Astrocyte (in vitro differentiated cells and primary cell): ENCODE measurements around the gene C5orf15. TPM values are rescaled to one million over a fixed set of nuclear protein-coding genes. Genes with fewer than 3 reads are reported as not detected.
A peak's percentile ranks its signal among the peaks of the same experiment; 100 is the strongest.

Experiments used
- DNase-seq: peaks from one replicate; pipeline ENCODE4 v3.0.0-alpha.2; 2010; ENCODE audit warnings: low read depth
- FAIRE-seq: peaks from 2 replicates; lab custom pipeline; 2011; peaks lifted over from hg19 to GRCh38; lab: Jason Lieb, UNC
- H2AFZ ChIP-seq: 2 replicates; pipeline ENCODE4 v1.6.0; 2012; ENCODE audit warnings: low read depth, low read length, inconsistent platforms
- H3K27ac ChIP-seq: 2 replicates; pipeline ENCODE4 v1.5.1; 2011; ENCODE audit warnings: low read depth, low read length, inconsistent platforms
- H3K27me3 ChIP-seq: 2 replicates; pipeline ENCODE4 v1.6.0; 2011; ENCODE audit warnings: low read length, inconsistent platforms; ENCODE audit not compliant: insufficient read depth
- H3K36me3 ChIP-seq: 2 replicates; pipeline ENCODE4 v1.5.1; 2011; ENCODE audit warnings: low read length, inconsistent platforms; ENCODE audit not compliant: insufficient read depth
- H3K4me1 ChIP-seq: 2 replicates; pipeline ENCODE4 v1.5.1; 2011; ENCODE audit warnings: low read length, inconsistent platforms; ENCODE audit not compliant: insufficient read depth
- H3K4me2 ChIP-seq: 2 replicates; pipeline ENCODE4 v1.6.0; 2012; ENCODE audit warnings: low read length, inconsistent platforms
- H3K4me3 ChIP-seq: 2 replicates; pipeline ENCODE4 v1.5.1; 2011; ENCODE audit warnings: low read depth, mild to moderate bottlenecking, low read length, inconsistent platforms; ENCODE audit not compliant: insufficient read depth
- H3K79me2 ChIP-seq: 2 replicates; pipeline ENCODE4 v1.6.0; 2012; ENCODE audit warnings: mild to moderate bottlenecking, low read length, inconsistent platforms; ENCODE audit not compliant: insufficient read depth
- H3K9ac ChIP-seq: 2 replicates; pipeline ENCODE4 v1.6.0; 2012; ENCODE audit warnings: mild to moderate bottlenecking, low read length, inconsistent platforms
- H3K9me3 ChIP-seq: 2 replicates; pipeline ENCODE4 v1.5.1; 2012; ENCODE audit warnings: low read depth, mild to moderate bottlenecking, low read length, inconsistent platforms; ENCODE audit not compliant: insufficient read depth
- H4K20me1 ChIP-seq: 2 replicates; pipeline ENCODE4 v1.6.0; 2012; ENCODE audit warnings: low read length, inconsistent platforms; ENCODE audit not compliant: insufficient read depth
- H3K27ac Mint-ChIP-seq: one replicate; pipeline ENCODE4 v1.8.0; 2021; ENCODE audit warnings: mild to moderate bottlenecking, mixed read lengths; ENCODE audit not compliant: unreplicated experiment
- H3K27me3 Mint-ChIP-seq: one replicate; pipeline ENCODE4 v1.8.0; 2021; ENCODE audit warnings: low read depth, mixed read lengths; ENCODE audit not compliant: unreplicated experiment
- H3K36me3 Mint-ChIP-seq: one replicate; pipeline ENCODE4 v1.8.0; 2021; ENCODE audit warnings: low read depth, mixed read lengths; ENCODE audit not compliant: unreplicated experiment
- H3K4me1 Mint-ChIP-seq: one replicate; pipeline ENCODE4 v1.8.0; 2021; ENCODE audit warnings: low read depth, mixed read lengths; ENCODE audit not compliant: unreplicated experiment
- H3K4me3 Mint-ChIP-seq: one replicate; pipeline ENCODE4 v1.8.0; 2021; ENCODE audit warnings: mild to moderate bottlenecking, moderate library complexity, mixed read lengths; ENCODE audit not compliant: unreplicated experiment
- H3K9me3 Mint-ChIP-seq: one replicate; pipeline ENCODE4 v1.8.0; 2021; ENCODE audit warnings: mild to moderate bottlenecking, mixed read lengths; ENCODE audit not compliant: unreplicated experiment
- CTCF ChIP-seq: IDR thresholded peaks from 2 replicates; pipeline ENCODE4 v1.5.1; 2011; ENCODE audit warnings: low read depth, mild to moderate bottlenecking, inconsistent platforms, low read length, moderate library complexity; ENCODE audit not compliant: insufficient read depth
- EZH2 ChIP-seq: IDR thresholded peaks from 2 replicates; pipeline ENCODE4 v1.6.1; 2012; ENCODE audit warnings: mild to moderate bottlenecking, low read length, inconsistent platforms; ENCODE audit not compliant: insufficient read depth
- total RNA-seq: library from RNA; stranded (reverse); gene quantifications from 2 replicates; pipeline ENCODE4 v1.2.1, GENCODE V29; 2021

The C5orf15 gene
- total RNA-seq, 1 donor from 2014 or later, result 88.8 TPM

DNA sequence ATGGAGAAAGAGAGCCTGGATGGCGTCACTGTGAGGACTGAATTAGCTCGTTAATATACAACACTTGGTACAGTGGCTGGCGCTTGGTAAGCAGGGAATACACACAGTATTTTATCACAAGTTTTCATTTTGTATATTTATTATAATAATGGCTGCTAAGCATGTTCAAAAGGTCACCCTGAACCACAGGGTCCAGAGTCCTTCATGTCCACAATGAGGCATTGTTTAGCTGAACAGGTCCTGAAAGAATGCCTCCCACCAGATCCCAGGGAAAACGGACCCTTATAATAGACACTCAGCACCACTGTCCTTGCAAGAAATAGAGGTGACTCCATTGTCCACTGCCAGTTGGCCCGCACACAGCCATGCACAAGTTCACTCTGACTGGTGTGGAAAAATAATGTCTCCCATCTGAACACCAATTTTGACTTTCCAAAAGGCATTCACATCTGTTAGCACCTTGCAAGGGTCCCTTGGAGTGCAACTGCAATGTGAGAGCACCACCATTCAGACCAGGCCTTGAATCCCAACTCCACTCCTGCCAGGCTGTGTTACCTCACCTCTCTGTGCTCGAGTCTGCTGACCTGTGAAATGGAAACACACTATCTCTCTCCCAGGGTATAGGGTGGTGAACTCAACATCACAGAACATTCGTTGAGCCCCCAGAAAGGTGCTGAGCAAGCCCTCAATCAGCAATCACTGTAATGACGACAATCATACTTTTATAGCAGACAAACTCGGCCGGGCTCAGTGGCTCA is 32.5 kb upstream of the C5orf15 start:
- FAIRE-seq (no peak), DNase-seq (no peak)
- Mint-ChIP-seq H3K4me3 (peak overlapping the region; percentile 28), H3K36me3 (peaks cover 11% of the 10 kb centered on the region), H3K27me3 (no peaks in the 10 kb centered on the region), H3K27ac (no peak overlapping the region), H3K4me1 (peaks cover 32% of the 10 kb centered on the region), H3K9me3 (no peaks in the 10 kb centered on the region)
- no peak overlapping the region for H3K27ac ChIP-seq
- TF ChIP-seq CTCF, result no peak
- peaks cover 91% of the 10 kb centered on the region for H3K79me2 ChIP-seq
- peak overlapping the region; percentile 10 for H3K4me2 ChIP-seq
- peaks cover 79% of the 10 kb centered on the region for H4K20me1 ChIP-seq
- peaks cover 26% of the 10 kb centered on the region for H3K4me1 ChIP-seq
- H3K27me3 ChIP-seq, result no peaks in the 10 kb centered on the region
- H3K9ac ChIP-seq, result no peak overlapping the region
- H3K4me3 ChIP-seq, result no peak overlapping the region
- H3K9me3 ChIP-seq, result no peaks in the 10 kb centered on the region
- H2AFZ ChIP-seq, result no peak overlapping the region
- peaks cover 4% of the 10 kb centered on the region for H3K36me3 ChIP-seq

GRCh38 chr5:134000091-134000511 is 31.7 kb upstream of the C5orf15 start:
- TF ChIP-seq EZH2 (no peak), CTCF (no peak)
- Histone ChIP-seq H3K4me1 (peaks cover 22% of the 10 kb centered on the region), H3K4me3 (no peak overlapping the region), H2AFZ (no peak overlapping the region), H3K36me3 (peaks cover 4% of the 10 kb centered on the region), H3K4me2 (no peak overlapping the region), H3K9me3 (no peaks in the 10 kb centered on the region), H4K20me1 (peaks cover 87% of the 10 kb centered on the region), H3K9ac (no peak overlapping the region), H3K27me3 (no peaks in the 10 kb centered on the region), H3K79me2 (peaks cover 93% of the 10 kb centered on the region), H3K27ac (no peak overlapping the region)
- peaks cover 37% of the 10 kb centered on the region for H3K4me1 Mint-ChIP-seq
- H3K27ac Mint-ChIP-seq, result no peak overlapping the region
- DNase-seq (no peak), FAIRE-seq (no peak)
- H3K27me3 Mint-ChIP-seq, result no peaks in the 10 kb centered on the region
- H3K4me3 Mint-ChIP-seq, result no peak overlapping the region
- H3K9me3 Mint-ChIP-seq, result no peaks in the 10 kb centered on the region
- peaks cover 8% of the 10 kb centered on the region for H3K36me3 Mint-ChIP-seq

DNA sequence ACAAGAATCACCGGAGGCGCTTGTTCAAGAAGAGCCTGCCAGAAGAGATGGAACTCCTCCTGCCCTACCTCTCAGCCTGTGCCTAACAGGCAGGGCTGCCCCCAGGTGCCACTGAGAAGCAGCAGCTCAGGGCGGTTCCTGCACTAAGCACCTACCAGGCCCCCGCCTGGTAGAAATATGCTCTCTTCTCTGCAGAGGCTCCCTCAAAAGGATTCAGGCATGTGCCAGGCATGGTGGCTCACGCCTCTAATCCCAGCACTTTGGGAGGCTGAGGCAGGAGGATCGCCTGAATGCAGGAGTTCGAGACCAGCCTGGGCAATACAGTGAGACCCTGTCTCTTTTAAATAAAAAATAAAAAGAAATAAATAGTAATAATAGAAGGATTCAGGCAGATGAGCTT is 30.4 kb upstream of the C5orf15 start:
- Histone ChIP-seq H3K4me3 (no peak overlapping the region), H3K27ac (no peak overlapping the region), H2AFZ (no peak overlapping the region), H3K9ac (no peak overlapping the region), H4K20me1 (peaks cover 99% of the 10 kb centered on the region), H3K79me2 (peaks cover 100% of the 10 kb centered on the region), H3K9me3 (no peaks in the 10 kb centered on the region), H3K27me3 (no peaks in the 10 kb centered on the region), H3K4me2 (no peak overlapping the region), H3K36me3 (peaks cover 4% of the 10 kb centered on the region), H3K4me1 (peaks cover 28% of the 10 kb centered on the region)
- no peak for FAIRE-seq
- peaks cover 49% of the 10 kb centered on the region for H3K4me1 Mint-ChIP-seq
- TF ChIP-seq CTCF (no peak), EZH2 (no peak)
- DNase-seq, result no peak
- no peaks in the 10 kb centered on the region for H3K9me3 Mint-ChIP-seq
- H3K4me3 Mint-ChIP-seq, result no peak overlapping the region
- no peak overlapping the region for H3K27ac Mint-ChIP-seq
- peaks cover 8% of the 10 kb centered on the region for H3K36me3 Mint-ChIP-seq
- H3K27me3 Mint-ChIP-seq, result no peaks in the 10 kb centered on the region
